NCI-H526 treated with DMSO at 0.1 percent for 48 hours (cell line): Measurements from ENCODE around the gene PSMA2.

Experiments
- DNase-seq: peaks from one replicate; lab custom pipeline; 2025; lab: John Stamatoyannopoulos, UW

PSMA2 gene

GRCh38 chr7:42931834-42932651 is at the start of gene PSMA2, which contains the start of gene MRPL32:
Gene PSMA2 (minus strand): TSS chr7:42932174. CDS start chr7:42932158, 16 bp downstream.
Gene MRPL32 (plus strand): TSS chr7:42932376. CDS start chr7:42932387, 11 bp downstream.
- peak; percentile 95 for DNase-seq

- no peak for DNase-seq
These were observed 49.6 kb upstream of the PSMA2 start for GRCh38 chr7:42981601-42982000.

DNA sequence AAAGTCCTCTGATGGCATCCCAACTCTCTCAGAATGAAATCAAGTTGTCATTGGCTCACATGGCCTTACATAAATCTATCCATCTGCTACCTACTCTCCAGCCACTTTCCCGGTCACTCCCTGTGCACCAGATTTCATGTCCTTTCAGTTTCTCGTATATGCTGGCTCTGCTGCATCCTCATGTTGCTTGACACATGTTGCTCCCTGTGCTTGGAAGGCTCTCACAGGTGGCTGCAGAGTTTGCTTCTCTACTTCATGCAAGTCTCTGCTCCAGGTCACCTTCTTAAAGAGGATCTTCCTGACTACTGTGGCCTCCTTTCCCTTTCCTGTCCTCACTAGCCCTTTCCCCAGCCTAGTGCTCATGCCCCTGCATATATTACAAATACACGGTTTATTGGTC is 48.5 kb upstream of the PSMA2 start:
- no peak for DNase-seq

DNA sequence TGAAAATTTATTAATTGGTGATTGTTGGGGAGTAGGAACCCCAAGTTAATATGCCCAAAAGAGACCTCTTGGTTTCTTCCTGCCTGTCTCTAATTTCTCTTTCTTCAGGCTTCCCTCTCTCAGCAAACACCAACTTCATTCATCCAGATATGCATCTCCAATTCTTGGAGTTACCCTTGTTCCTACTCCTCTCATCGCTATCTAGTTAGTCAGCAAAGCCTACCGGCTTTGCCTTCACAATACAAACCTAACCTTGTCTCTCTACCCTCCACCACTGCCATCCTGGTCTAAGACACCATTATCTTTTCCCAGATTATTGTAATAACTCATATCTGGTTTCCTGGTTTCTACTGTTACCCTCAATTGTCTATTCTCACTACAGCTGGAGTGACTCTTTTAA is 48.1 kb upstream of the PSMA2 start:
- no peak for DNase-seq

- no peak for DNase-seq
These were observed 46.5 kb upstream of the PSMA2 start for GRCh38 chr7:42978496-42978895.

- no peak for DNase-seq
These were observed 44.4 kb upstream of the PSMA2 start for GRCh38 chr7:42976371-42976770.

DNA sequence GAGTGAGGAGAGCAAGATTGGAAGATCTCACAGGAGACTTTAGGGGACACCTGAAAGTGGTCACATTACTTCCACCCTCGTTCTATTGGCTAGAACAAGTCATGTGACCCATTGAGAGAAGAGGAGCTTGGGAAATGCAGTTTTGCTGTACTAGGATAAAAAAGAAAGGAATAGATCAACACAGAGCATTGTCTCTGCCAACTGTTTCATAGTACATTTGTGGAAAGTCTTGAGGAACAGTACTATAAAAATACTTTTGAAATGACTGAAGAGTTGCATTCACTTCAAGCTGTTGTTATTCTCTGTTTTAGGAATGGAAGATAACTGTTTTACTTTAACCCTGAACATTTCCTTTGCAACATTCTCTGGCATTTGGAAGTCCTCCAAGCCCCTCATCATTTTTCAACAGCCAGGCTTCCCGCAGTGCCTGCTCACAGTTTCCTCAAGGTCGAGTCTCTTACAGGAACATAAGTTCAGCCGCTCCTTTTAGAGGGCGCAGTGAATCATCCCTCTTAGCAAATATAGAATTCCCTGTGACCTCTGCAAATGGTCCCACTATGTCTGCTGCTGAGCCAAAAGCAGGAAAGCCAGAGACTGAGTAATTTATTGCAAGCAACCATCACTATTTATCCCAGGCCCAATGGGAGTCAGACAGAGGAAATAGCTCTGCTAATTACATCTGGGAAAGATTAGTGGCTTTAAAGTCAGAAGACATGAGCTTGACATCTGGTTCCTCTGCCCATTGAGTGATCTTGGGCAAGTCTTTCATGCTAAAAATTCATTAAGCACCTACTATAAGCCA is 40.9 kb upstream of the PSMA2 start:
- no peak for DNase-seq

DNA sequence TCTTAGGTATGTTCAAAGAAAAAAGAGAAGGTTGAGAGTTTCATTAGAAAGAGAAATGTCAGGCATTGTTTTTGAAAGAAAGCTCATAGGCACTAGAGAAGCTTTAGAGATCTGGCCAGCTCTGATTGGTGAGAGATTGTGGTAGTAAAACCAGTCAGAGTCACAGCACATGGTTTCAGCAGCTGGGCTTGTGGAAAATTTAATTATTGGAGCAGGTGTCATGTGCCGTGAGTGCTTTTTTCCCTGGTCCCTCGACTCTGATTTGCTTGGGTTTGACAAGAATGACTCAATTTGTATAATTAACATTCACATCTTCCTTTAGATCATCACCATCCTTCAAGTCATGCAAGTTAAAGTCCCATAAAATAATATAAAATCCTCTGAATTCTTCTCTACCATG is 35.4 kb upstream of the PSMA2 start:
- DNase-seq = no peak

DNA sequence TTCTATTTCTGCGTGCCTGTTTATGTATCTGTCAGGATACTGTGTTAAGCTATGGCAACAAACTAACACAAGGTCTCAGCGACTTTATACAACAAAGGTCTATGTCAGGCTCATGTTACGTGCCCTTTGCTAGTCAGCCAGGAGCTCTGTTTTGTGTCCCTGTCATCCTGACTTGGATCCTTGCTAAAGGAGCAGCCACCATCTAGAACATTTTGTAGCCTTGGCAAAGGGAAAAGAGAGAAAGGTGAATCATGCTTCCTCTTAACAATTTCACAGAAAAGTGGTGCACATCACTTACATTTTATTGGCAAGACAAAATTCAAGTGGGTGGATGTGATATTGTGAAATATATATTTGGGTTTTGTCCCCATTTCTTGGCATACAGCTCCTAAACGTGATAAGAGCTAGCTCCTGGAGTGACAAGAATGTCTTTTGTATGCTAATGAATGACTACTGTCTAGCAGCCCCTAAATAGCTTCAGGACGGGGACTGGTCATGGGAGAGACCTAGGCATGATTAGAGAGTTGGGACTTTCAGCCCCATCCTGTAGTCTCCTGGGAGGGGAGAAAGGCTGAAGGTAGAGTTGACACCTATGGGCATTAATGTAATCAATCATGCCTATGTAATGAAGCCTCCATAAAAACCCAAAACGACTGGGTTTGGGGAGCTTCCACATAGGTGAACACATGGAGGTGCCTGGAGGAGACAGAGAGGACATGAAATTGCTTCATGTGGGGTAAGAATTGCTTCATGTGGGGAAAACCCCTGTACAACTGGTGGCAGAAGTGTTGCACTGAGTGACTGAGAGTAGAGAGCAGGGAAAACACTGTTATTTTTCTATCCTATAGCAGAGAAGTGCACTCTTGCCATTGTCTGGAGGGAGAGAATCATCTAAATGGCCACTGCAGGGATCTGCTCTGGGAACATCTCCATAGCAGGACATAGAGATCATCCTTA is 33.2 kb upstream of the PSMA2 start:
- DNase-seq = no peak

- DNase-seq = no peak
These were observed 32.3 kb upstream of the PSMA2 start for GRCh38 chr7:42964293-42964692.

DNA sequence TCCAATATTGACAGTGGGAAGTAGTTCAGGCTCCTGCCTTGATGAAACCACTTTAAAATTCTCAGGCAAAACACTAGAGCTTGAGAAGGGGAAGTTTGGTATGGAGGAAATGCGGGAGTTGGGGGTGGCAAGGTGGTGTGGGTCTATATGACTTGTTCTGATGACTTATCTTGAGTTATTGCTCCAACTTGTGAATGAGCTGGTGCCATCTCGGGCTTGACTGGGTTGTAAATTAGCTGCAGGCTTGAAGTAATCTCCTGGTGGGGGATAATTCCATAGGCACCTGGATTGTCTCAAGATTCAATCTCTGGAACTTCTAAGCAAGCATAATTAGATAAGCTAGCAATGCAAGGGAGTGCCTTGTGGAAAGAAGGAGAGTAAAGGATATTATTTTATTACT is 29.2 kb upstream of the PSMA2 start:
- no peak for DNase-seq

GRCh38 chr7:42960762-42961161 is 28.8 kb upstream of the PSMA2 start:
- DNase-seq = no peak

- DNase-seq = no peak
These were observed 27.6 kb upstream of the PSMA2 start for GRCh38 chr7:42959549-42959948.

DNA sequence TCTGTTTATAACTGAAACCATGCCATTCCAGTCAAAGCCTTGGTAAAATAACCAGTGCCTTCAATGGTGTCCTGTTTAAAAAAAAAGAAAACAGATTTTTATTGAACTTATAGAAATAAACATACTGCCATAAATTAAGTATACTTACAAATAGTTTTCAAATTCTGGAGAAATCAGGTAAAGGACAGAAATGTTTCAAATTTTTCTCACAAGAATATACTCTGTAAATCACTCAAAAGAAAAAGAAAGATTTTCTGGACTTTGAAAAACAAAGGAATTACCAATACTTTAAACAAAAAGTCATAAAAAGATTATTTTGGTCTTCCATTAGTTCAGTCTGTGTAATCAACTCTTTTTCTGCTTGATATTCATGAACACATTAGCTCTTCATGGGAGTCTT is 24.1 kb upstream of the PSMA2 start:
- DNase-seq = no peak

GRCh38 chr7:42953994-42954393 is 22.0 kb upstream of the PSMA2 start:
- no peak for DNase-seq

DNA sequence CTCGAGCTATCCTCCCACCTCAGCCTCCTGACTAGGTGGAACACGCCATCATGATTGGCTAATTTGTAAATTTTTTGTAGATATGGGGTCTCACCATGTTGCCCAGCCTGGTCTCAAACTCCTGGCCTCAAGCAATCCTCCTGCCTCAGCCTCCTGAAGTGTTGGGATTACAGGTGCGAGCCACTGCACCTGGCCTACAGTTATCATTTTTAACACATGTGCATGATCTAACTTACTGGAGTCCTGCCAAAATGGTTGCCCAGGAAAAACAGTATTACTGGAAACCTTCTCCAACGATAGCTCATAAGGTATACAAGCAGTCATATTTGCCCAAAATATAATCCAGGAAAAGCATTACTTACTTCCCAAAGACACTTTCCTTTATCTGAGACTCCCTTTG is 20.4 kb upstream of the PSMA2 start:
- no peak for DNase-seq

DNA sequence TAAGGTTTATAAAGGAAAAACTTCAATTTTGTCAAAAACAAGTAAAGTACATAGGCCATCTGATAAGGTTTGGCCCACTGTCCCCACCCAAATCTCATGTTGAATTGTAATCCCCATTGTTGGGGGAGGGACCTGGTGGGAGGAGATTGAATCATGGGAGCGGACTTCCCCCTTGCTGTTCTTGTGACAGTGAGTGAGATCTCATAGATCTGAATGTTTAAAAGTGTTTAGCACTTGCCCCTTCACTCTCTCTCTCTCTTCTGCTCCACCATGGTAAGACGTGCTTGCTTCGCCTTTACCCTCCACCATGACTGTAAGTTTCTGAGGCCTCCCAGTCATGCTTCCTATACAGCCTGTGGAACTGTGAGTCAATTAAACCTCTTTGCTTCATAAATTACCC is 18.4 kb upstream of the PSMA2 start:
- DNase-seq = no peak

DNA sequence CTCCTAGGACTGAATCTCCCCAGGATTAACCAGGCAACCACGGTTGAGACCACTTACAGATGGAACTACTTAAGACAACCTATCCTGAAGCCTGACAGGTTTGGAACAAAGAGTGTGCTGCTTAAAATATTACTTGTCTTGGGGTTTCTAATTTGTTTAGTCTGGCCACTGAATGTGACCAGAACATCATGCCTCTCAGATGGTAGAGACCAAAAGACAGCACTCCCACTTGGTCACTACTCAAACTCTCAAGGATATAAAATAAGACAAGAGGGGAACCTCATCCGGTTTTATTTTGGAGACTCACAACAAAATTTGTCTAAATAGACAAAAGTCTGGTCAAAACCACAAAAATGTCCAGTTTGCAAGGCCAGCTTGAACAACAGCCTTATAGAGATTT is 15.5 kb upstream of the PSMA2 start:
- DNase-seq = no peak

- no peak for DNase-seq
These were observed 14.6 kb upstream of the PSMA2 start for GRCh38 chr7:42946627-42946950.

- no peak for DNase-seq
These were observed 14.1 kb upstream of the PSMA2 start for GRCh38 chr7:42945821-42946626.
